ENCODE measurements around the gene CAPN8.

The CAPN8 gene

GRCh38 chr1:223628233-223629125 lies 37.0 kb downstream of the CAPN8 start:
- DNase-seq: peak; percentile 32
- in situ Hi-C loops (cut with MboI; ENCODE audit: low pct_unique_long_range_greater_than_20kb, low sequenced_read_pairs): no loop called here

- no peak for DNase-seq
- in situ Hi-C loops (cut with MboI; ENCODE audit: low pct_unique_long_range_greater_than_20kb, low sequenced_read_pairs): no loop called here
These were observed 43.2 kb downstream of the CAPN8 start for GRCh38 chr1:223622132-223622842.

GRCh38 chr1:223621312-223621734 lies 44.2 kb downstream of the CAPN8 start:
- in situ Hi-C loops (cut with MboI; ENCODE audit: low pct_unique_long_range_greater_than_20kb, low sequenced_read_pairs): no loop called here
- no peak for DNase-seq

GRCh38 chr1:223620297-223620897 lies 45.1 kb downstream of the CAPN8 start:
- in situ Hi-C loops (cut with MboI; ENCODE audit: low pct_unique_long_range_greater_than_20kb, low sequenced_read_pairs): no loop called here
- no peak for DNase-seq

GRCh38 chr1:223618680-223619079 lies 46.8 kb downstream of the CAPN8 start:
- in situ Hi-C loops (cut with MboI; ENCODE audit: low pct_unique_long_range_greater_than_20kb, low sequenced_read_pairs): no loop called here
- no peak for DNase-seq

GRCh38 chr1:223617323-223618070 lies 48.0 kb downstream of the CAPN8 start:
- in situ Hi-C loops (cut with MboI; ENCODE audit: low pct_unique_long_range_greater_than_20kb, low sequenced_read_pairs): no loop called here

GRCh38 chr1:223616586-223616985 lies 48.9 kb downstream of the CAPN8 start:
- in situ Hi-C loops (cut with MboI; ENCODE audit: low pct_unique_long_range_greater_than_20kb, low sequenced_read_pairs): no loop called here
- DNase-seq: no peak

More at GRCh38 chr1:223617323-223618070, 48.0 kb downstream of the CAPN8 start:
- no peak for DNase-seq

- no peak for DNase-seq
- in situ Hi-C loops (cut with MboI; ENCODE audit: low pct_unique_long_range_greater_than_20kb, low sequenced_read_pairs): no loop called here
These were observed 53.6 kb downstream of the CAPN8 start for GRCh38 chr1:223611936-223612335.

GRCh38 chr1:223609977-223610376 lies 55.5 kb downstream of the CAPN8 start:
- DNase-seq: no peak
- in situ Hi-C loops (cut with MboI; ENCODE audit: low pct_unique_long_range_greater_than_20kb, low sequenced_read_pairs): no loop called here

- in situ Hi-C loops (cut with MboI; ENCODE audit: low pct_unique_long_range_greater_than_20kb, low sequenced_read_pairs): no loop called here
These were observed 56.4 kb downstream of the CAPN8 start for GRCh38 chr1:223609066-223609465.

GRCh38 chr1:223558512-223558911 lies 107.0 kb downstream of the CAPN8 start:
- no peak for DNase-seq
- in situ Hi-C loops (cut with MboI; ENCODE audit: low pct_unique_long_range_greater_than_20kb, low sequenced_read_pairs): no loop called here

More at GRCh38 chr1:223609066-223609465, 56.4 kb downstream of the CAPN8 start:
- DNase-seq: no peak

GRCh38 chr1:223557130-223557475 lies 108.4 kb downstream of the CAPN8 start:
- in situ Hi-C loops (cut with MboI; ENCODE audit: low pct_unique_long_range_greater_than_20kb, low sequenced_read_pairs): no loop called here
- DNase-seq: no peak

GRCh38 chr1:223556414-223557129 lies 108.9 kb downstream of the CAPN8 start:
- DNase-seq: peak; percentile 53
- in situ Hi-C loops (cut with MboI; ENCODE audit: low pct_unique_long_range_greater_than_20kb, low sequenced_read_pairs): no loop called here

GRCh38 chr1:223553957-223554356 lies 111.5 kb downstream of the CAPN8 start:
- in situ Hi-C loops (cut with MboI; ENCODE audit: low pct_unique_long_range_greater_than_20kb, low sequenced_read_pairs): no loop called here
- no peak for DNase-seq

- in situ Hi-C loops (cut with MboI; ENCODE audit: low pct_unique_long_range_greater_than_20kb, low sequenced_read_pairs): no loop called here
- DNase-seq: no peak
These were observed 113.9 kb downstream of the CAPN8 start for GRCh38 chr1:223551610-223552009.

- DNase-seq: no peak
- in situ Hi-C loops (cut with MboI; ENCODE audit: low pct_unique_long_range_greater_than_20kb, low sequenced_read_pairs): no loop called here
These were observed 115.8 kb downstream of the CAPN8 start for GRCh38 chr1:223549740-223550139.

GRCh38 chr1:223547316-223548114 lies 118.0 kb downstream of the CAPN8 start:
- in situ Hi-C loops (cut with MboI; ENCODE audit: low pct_unique_long_range_greater_than_20kb, low sequenced_read_pairs): no loop called here
- no peak for DNase-seq

GRCh38 chr1:223545343-223545742 lies 120.2 kb downstream of the CAPN8 start:
- in situ Hi-C loops (cut with MboI; ENCODE audit: low pct_unique_long_range_greater_than_20kb, low sequenced_read_pairs): no loop called here
- no peak for DNase-seq

All from KBM-7 (cell line).